GM19468 (cell line): ENCODE results near the gene SCNN1A.

Experiments used
- ATAC-seq: cut with Tn5 transposase; IDR thresholded peaks from one replicate; pipeline ENCODE4 v1.9.1; 2021; ENCODE audit warnings: mild to moderate bottlenecking, moderate library complexity, moderate number of reproducible peaks; ENCODE audit not compliant: unreplicated experiment; ENCODE audit errors: extremely low read depth

SCNN1A gene

GRCh38 chr12:6336889-6337853 lies 38.2 kb downstream of the SCNN1A start:
- ATAC-seq: no peak

GRCh38 chr12:6336079-6336888 lies 39.1 kb downstream of the SCNN1A start:
- no peak for ATAC-seq

- ATAC-seq: peak; percentile 65
These were observed 39.8 kb downstream of the SCNN1A start for GRCh38 chr12:6335451-6336078.

GRCh38 chr12:6334940-6335450 lies 40.4 kb downstream of the SCNN1A start:
- ATAC-seq: no peak

GRCh38 chr12:6334359-6334758 lies 41.0 kb downstream of the SCNN1A start:
- ATAC-seq: no peak

GRCh38 chr12:6333566-6333965 lies 41.8 kb downstream of the SCNN1A start:
- ATAC-seq: no peak

- no peak for ATAC-seq
These were observed 42.3 kb downstream of the SCNN1A start for GRCh38 chr12:6333029-6333428.

- ATAC-seq: no peak
These were observed 42.9 kb downstream of the SCNN1A start for GRCh38 chr12:6332459-6332858.

GRCh38 chr12:6330999-6331714 lies 44.2 kb downstream of the SCNN1A start:
- no peak for ATAC-seq

- no peak for ATAC-seq
These were observed 45.2 kb downstream of the SCNN1A start for GRCh38 chr12:6330192-6330591.

GRCh38 chr12:6329703-6330064 lies 45.7 kb downstream of the SCNN1A start:
- no peak for ATAC-seq

GRCh38 chr12:6328945-6329702 lies 46.2 kb downstream of the SCNN1A start:
- ATAC-seq: no peak

- no peak for ATAC-seq
These were observed 47.2 kb downstream of the SCNN1A start for GRCh38 chr12:6328045-6328779.

- ATAC-seq: no peak
These were observed 47.9 kb downstream of the SCNN1A start for GRCh38 chr12:6327229-6328041.

- no peak for ATAC-seq
These were observed 48.8 kb downstream of the SCNN1A start for GRCh38 chr12:6326316-6327228.

- no peak for ATAC-seq
These were observed 50.2 kb downstream of the SCNN1A start for GRCh38 chr12:6324936-6325750.
